GF-D8 (cell line): Measurements from ENCODE around the gene TJP1.
"Not testable (repeated sequence)": the region's sequence is repeated elsewhere in the genome, so short reads cannot be mapped to it uniquely, and the experiment has no call there.

Experiments used
- DNase-seq: peaks from one replicate; lab custom pipeline; 2025; lab: John Stamatoyannopoulos, UW

The TJP1 gene

GRCh38 chr15:29799859-29800258 lies 22.4 kb downstream of the TJP1 start:
- no peak for DNase-seq

DNA sequence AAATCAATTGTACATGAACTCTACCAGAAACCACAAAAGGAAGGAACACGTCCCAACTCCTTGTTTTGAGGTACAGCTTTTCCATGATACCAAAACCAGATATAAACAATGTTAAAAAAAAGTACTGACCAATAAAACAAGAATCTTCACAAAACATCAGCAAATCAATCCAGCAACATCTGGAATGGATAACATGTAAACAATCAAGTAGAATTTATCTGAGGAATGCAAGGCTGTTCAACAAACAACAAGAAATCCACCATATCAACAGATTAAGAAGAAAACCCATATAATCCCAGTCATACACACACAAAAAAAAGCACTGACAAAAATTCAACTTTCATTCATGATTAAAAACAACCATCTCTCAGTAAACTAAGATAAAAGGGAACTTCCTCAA lies 26.7 kb downstream of the TJP1 start:
- DNase-seq, result no peak

- no peak for DNase-seq
Observed at GRCh38 chr15:29792426-29793159, 29.7 kb downstream of the TJP1 start.

- DNase-seq, result no peak
Observed at GRCh38 chr15:29790607-29791006, 31.7 kb downstream of the TJP1 start.

- no peak for DNase-seq
Observed at GRCh38 chr15:29789871-29790270, 32.4 kb downstream of the TJP1 start.

DNA sequence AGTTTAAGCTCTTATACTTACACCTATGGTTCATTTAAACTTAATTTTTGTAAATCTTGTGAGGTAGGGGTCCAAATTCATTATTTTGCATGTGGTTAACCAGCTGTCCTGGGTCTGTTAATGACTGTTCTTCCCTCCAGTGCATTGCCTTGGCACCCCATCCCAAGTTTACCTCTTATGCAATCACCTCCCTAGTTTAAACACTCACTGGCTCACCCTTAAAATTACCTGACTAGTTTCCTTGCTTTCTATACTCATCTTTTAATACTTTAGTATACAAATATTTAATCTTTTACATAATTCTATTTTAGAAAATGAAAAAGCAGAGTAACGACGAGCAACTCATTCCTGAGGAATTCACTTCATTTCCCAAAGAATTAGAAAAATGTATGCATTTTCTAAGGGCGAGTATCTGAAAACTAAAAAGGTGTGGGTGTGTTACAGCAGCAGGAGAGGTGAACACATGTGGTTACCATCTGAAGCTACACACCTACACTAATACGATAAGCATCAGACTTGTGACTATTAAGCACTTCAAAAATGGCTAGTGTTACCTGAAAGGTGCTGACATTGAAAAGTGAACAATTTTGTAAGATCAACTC lies 33.7 kb downstream of the TJP1 start:
- no peak for DNase-seq

DNA sequence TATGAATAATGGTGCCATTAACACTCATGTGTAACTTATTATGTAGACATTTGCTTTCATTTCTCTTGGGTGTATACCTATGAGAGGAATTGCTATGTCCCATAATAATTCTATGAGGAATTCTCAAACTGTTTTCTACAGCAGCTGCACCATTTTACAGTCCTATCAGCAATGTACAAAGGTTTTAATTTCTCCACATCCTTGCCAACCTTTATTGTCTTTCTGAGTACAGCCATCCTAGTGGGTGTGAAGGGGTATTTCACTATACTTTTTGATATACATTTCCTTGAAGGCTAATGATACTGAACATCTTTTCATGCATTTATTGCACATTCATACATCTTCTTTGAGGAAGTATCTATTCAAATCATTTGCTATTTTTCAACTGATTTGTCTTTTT lies 34.5 kb downstream of the TJP1 start:
- no peak for DNase-seq

- DNase-seq, result no peak
Observed at GRCh38 chr15:29785642-29786041, 36.6 kb downstream of the TJP1 start.

DNA sequence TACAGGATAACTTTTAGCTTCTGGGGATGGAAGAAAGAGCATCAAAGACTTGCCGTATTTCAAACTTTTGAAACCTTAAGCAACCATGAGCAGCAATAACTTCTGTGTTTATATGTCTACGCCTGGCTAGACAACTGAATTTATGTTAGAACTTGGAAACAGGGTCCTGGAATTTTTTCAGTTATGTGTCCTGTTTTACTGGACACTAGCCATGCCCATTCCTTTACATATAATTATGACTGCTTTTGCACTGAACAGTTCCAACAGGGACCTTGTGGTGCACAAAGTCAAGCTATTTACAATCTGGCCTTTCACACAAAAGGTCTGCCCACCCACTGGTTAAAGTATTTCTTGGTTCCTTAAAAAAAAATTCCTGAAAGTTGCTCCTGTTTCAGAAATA lies 37.1 kb downstream of the TJP1 start:
- DNase-seq, result no peak

GRCh38 chr15:29784413-29784812 lies 37.9 kb downstream of the TJP1 start:
- no peak for DNase-seq

- not testable (repeated sequence) for DNase-seq
Observed at GRCh38 chr15:29782816-29783215, 39.5 kb downstream of the TJP1 start.

GRCh38 chr15:29778382-29778781 lies 43.9 kb downstream of the TJP1 start:
- no peak for DNase-seq

DNA sequence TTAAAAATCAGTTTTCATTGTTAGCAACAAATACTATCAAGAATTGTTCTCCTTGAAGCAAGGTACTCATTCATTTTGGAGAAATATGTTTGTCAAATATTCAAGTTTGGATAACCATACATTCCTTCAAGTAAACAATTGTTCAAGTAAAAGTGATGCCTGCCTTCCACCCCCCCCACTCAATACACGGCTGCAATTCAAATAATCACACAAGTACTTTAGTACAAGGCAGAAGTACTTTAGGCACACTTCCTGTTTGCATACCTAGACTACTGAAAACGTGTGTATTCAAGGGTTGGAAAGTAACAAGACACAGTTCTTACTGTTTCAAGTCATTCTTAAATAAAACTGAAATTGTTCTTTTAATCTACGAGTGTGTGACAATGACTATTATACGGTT lies 45.4 kb downstream of the TJP1 start:
- DNase-seq, result no peak

- DNase-seq, result no peak
Observed at GRCh38 chr15:29774900-29775299, 47.4 kb downstream of the TJP1 start.

GRCh38 chr15:29773816-29774215 lies 48.5 kb downstream of the TJP1 start:
- DNase-seq, result no peak

DNA sequence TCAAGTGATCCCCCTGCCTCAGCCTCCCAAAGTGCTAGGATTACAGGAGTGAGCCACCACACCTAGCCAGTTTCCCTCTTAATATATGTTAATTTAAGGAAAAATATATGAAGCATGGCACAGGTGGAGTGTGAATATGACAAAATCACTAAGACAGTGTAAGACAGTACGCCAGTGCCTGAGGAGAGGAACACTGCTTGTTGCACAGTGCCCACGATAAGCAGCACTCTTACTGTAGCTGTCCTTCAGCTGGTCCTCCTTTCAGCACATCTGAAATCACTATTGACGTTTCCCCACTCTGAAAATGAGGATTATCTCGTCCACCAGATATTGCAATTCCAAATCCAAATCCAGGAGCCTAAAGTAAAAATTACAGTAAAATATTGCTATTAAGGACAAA lies 49.3 kb downstream of the TJP1 start:
- no peak for DNase-seq

DNA sequence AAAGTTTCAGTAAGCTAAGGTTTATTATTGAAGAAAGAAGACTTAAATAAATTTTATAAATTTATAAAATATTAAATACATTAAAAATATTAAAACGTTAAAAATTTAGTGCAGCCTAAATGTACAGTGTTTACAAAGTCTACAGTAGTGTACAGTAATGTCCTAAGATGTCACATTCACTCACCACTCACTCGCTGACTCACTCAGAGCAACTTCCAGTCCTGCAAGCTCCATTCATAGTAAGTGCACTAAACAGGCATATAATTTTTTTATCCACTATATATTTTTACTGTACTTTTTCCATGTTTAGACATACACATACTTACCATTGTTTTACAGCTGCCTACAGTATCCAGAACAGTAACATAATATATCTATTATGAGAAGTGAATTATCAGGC lies 51.5 kb downstream of the TJP1 start:
- no peak for DNase-seq

DNA sequence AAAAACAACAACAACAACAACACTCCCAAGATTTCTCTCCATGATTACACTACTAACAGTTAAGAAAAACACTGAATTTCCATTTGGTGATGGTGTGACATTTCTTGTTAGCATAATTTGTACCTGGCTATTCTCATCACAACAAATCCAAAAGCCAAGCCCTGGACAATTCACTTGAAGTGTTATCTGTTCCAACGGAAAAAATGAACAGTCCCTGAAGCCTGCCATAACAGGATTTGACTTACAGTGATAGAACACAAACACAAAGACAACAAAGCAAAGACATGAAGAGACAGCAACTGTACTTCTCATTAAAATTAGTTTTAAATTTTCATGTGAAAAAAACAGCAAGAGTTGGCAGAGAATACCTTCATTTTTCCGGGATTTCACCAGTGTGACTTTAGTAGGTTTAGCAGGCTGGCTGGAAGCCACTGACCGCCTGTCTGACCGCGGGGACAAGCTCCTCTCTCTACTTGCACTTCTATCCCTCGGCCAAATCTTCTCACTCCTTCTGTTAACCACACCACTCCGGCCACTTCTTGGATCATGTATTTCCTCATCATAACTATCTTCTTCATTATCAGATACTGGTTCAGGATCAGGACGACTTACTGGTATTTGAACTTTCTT lies 56.3 kb downstream of the TJP1 start:
- DNase-seq, result no peak

DNA sequence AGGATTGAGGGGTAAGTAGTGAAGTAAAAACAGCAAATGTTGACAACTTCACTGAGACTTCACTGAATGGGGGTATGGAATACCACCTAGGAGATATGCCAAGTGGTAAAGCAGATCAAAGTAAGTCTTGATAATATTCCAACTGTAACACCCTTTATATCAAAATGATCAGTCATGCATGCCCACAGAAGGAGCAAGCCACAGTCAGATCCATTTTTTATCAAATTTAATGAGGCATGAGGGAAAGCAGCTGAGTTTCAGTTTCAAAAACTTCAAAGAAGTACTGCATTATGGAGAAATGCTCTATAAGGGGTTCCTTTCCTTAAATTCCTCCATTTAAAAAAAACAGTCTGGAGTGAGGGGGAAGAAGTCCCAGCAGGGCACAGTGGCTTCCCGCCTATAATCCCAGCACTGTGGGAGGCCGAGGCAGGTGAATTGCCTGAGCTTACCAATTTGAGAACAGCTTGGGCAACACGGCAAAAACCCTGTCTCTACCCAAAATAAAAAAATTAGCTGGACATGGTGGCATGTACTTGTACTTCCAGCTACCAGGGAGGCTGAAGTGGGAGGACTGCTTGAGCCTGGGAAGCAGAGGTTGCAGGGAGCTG lies 56.9 kb downstream of the TJP1 start:
- no peak for DNase-seq

DNA sequence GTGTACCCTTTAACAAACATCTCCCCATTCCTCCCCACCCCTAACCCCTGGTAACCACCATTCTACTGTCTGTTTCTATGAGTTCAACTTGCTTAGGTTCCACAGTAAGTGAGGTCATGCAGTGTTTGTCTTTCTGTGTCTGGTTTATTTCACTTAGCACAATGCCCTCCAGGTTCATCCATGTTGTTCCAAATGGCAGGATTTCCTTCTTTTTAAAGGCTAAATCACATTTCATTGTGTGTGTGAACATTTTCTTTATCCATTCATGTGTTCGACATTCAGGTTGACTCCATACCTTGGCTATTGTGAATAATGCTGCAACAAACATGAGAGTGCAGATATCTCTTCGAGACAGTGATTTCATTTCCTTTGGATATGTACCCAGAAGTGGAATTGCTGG lies 62.7 kb downstream of the TJP1 start:
- no peak for DNase-seq

DNA sequence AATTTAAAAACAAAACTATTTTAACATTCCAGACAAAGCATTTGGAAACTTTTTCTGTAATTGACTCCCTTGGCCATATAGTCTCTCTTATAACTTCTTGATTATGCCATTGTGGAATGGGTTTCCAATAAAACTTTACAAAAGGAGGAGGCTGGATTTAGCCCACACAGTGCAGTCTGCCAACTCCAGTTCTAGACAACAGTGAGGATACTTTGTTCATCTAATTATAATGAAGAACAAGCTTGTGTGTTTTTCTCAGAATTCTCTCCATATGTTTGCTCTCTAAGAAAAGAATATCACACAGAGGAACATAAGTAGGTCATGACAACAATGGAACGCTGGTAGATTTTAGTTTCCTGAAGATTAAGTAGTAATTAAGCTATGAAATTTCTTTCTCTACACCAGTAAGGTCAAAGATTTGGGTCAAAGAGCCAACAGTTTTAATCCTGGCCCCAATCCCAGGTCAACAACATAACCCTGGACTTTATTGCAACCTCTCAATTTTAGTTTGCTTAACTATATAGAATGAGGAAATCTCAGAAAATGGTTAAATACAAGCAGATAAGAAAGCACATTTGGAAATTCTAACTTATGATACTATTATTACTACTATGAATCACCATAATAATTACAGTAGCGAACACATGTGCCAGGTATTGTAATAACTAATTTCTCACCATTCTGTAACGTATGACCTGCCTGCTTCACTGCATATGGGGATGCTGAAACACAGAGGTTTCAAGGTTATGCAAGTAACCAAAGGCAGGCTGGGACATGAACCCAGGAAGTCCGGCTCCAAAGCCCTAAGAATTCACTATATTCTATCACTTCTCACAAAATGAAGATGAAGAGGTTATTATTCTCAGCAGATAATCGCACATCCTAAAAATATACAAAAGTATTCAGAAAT lies 65.7 kb downstream of the TJP1 start:
- no peak for DNase-seq

DNA sequence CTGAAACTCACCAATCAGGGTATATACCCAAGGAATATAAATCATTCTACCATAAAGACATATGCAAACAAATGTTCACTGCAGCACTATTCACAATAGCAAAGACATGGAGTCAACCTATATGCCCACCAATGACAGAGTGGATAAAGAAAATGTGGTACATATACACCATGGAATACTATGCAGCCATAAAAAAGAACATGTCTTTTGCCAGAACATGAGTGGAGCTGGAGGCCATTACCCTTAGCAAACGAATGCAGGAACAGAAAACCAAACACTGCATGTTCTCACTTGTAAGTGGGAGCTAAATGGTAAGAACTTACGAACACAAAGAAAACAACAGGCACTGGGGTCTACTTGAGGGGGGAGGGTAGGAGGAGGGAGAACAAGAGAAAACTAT lies 68.3 kb downstream of the TJP1 start:
- not testable (repeated sequence) for DNase-seq
